Transverse colon (tissue), 4 donors: ENCODE data around the gene NR3C1. TPM values are rescaled to one million over a fixed set of nuclear protein-coding genes. Genes with fewer than 3 reads are reported as not detected.

Experiments used
- DNase-seq: peaks from one replicate; pipeline ENCODE4 v3.0.0-alpha.2; 2019
- H3K27ac ChIP-seq, 4 donors: fragments of 200-600 bp; sonication (generic); 2 replicates each; pipeline ENCODE4 v1.5.1; 2016 to 2018; ENCODE audit warnings: inconsistent platforms in 4 of 4
- H3K27me3 ChIP-seq: fragments of 200-600 bp; sonication (generic); 2 replicates; pipeline ENCODE4 v1.5.1; 2017; ENCODE audit warnings: inconsistent platforms
- H3K36me3 ChIP-seq, 4 donors: fragments of 200-600 bp; sonication (generic); 2 replicates each; pipeline ENCODE4 v1.5.1; 2017 to 2019; ENCODE audit warnings: inconsistent platforms in 4 of 4
- H3K4me1 ChIP-seq, 4 donors: fragments of 200-600 bp; sonication (generic); 2 replicates each; pipeline ENCODE4 v1.5.1; 2017 to 2020; ENCODE audit warnings: inconsistent platforms in 4 of 4
- H3K4me3 ChIP-seq, 4 donors: fragments of 200-600 bp; sonication (generic); 1 replicate in 1 of 4; 2 replicates in 3 of 4; pipeline versions ENCODE4 v1.5.1 to v1.6.1; 2017 to 2019; ENCODE audit warnings: inconsistent platforms in 4 of 4
- H3K9me3 ChIP-seq, 2 donors: fragments of 200-600 bp; sonication (generic); 2 replicates each; pipeline ENCODE4 v1.5.1; 2017 to 2019; ENCODE audit warnings: inconsistent platforms in 2 of 2
- EP300 ChIP-seq: sonication (generic); formaldehyde crosslinking; IDR thresholded peaks from one replicate; pipeline ENCODE4 v1.6.1; 2017; ENCODE audit warnings: antibody characterized with exemption, low read depth
- POLR2A ChIP-seq: fragments of 450-650 bp; IDR thresholded peaks from one replicate; pipeline ENCODE4 v1.6.1; 2016; ENCODE audit warnings: antibody characterized with exemption, mild to moderate bottlenecking, moderate library complexity
- POLR2AphosphoS5 ChIP-seq, 3 donors: sonication (generic); formaldehyde crosslinking; IDR thresholded peaks; one replicate each; pipeline ENCODE4 v1.6.1; 2016; ENCODE audit warnings: antibody characterized with exemption in 3 of 3
- WGBS, 2 donors: methylation state at CpG; one replicate each; pipeline ENCODE4 v1.1.5; 2018; ENCODE audit warnings: low coverage in 1 of 2; 5-methylcytosine and 5-hydroxymethylcytosine counted together
- in situ Hi-C, 4 donors: fragments of 200-750 bp; cut with MboI; loops; one replicate each; pipeline versions ENCODE4 v1.15.0 to v1.15.1; 2017; ENCODE audit warnings: low sequenced_read_pairs in 3 of 4, low pct_ligation_motif_present in 1 of 4, low pct_unique_long_range_greater_than_20kb in 1 of 4
- intact Hi-C: fragments of 100-400 bp; cut with DNase I; formaldehyde crosslinking; loops from one replicate; pipeline ENCODE4 v1.15.1; 2023; ENCODE audit warnings: low total_unique reads
- total RNA-seq, 4 donors: library from RNA; depleted of rRNA; stranded (reverse); fragments of >200 nt; gene quantifications; one replicate each; pipeline ENCODE4 v1.1.0, GENCODE V29; 2016
- TF ChIP-seq, protein P1 (sequence below), 5 experiments: fragments of 200-600 bp in 3 of 5; fragments of 450-650 bp in 2 of 5; sonication (generic) in 3 of 5; IDR thresholded peaks; 1 replicate in 2 of 5; 2 replicates in 3 of 5; pipeline ENCODE4 v1.5.1; 2016 to 2017; ENCODE audit warnings: antibody characterized with exemption in 5 of 5, inconsistent platforms in 3 of 5, mild to moderate bottlenecking in 2 of 5, moderate library complexity in 1 of 5

The NR3C1 gene
- total RNA-seq, 4 donors from 2014 or later, result 8.4 to 37.7 (median 30.3) TPM

- in situ Hi-C loops, result loop anchor here in 1 of 4 donors (25.0 kb wide), 1 partner anchor 383 kb away; the partner anchor contains the start of gene HMHB1
- WGBS, 2 donors, result 80 to 96% methylated on average over 2 of the region's 2 CpGs
- TF ChIP-seq EP300 (no peak), POLR2AphosphoS5 (IDR thresholded peaks at IDR 0.05) (no peak), POLR2A (no peak)
- TF ChIP-seq, protein P1, sequence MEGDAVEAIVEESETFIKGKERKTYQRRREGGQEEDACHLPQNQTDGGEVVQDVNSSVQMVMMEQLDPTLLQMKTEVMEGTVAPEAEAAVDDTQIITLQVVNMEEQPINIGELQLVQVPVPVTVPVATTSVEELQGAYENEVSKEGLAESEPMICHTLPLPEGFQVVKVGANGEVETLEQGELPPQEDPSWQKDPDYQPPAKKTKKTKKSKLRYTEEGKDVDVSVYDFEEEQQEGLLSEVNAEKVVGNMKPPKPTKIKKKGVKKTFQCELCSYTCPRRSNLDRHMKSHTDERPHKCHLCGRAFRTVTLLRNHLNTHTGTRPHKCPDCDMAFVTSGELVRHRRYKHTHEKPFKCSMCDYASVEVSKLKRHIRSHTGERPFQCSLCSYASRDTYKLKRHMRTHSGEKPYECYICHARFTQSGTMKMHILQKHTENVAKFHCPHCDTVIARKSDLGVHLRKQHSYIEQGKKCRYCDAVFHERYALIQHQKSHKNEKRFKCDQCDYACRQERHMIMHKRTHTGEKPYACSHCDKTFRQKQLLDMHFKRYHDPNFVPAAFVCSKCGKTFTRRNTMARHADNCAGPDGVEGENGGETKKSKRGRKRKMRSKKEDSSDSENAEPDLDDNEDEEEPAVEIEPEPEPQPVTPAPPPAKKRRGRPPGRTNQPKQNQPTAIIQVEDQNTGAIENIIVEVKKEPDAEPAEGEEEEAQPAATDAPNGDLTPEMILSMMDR (IDR thresholded peaks at IDR 0.05), result no peak
- Histone ChIP-seq H3K4me1 (no peaks in the 10 kb centered on the region), H3K27me3 (peaks cover 9% of the 10 kb centered on the region), H3K4me3 (no peak overlapping the region), H3K36me3 (no peaks in the 10 kb centered on the region), H3K27ac (no peak overlapping the region), H3K9me3 (no peaks in the 10 kb centered on the region)
- intact Hi-C loops, result no loop called here
- DNase-seq, result no peak
These were observed 25.4 kb upstream of the NR3C1 start for GRCh38 chr5:143428738-143429420.

- intact Hi-C loops, result no loop called here
- no peak overlapping the region for H3K27ac ChIP-seq
- H3K4me1 ChIP-seq, result no peaks in the 10 kb centered on the region
- H3K4me3 ChIP-seq, result no peak overlapping the region
- DNase-seq, result no peak
- H3K36me3 ChIP-seq, result no peaks in the 10 kb centered on the region
- TF ChIP-seq EP300, result no peak
- TF ChIP-seq, protein P1 (IDR thresholded peaks at IDR 0.05), result no peak
- no peak for TF ChIP-seq POLR2AphosphoS5 (IDR thresholded peaks at IDR 0.05)
- no peak for TF ChIP-seq POLR2A
- 89 to 97% methylated on average over 1 of the region's 1 CpG for WGBS, 2 donors
- in situ Hi-C loops, result loop anchor here in 1 of 4 donors (25.0 kb wide), 1 partner anchor 384 kb away; the partner anchor contains the start of gene HMHB1
- peaks cover 9% of the 10 kb centered on the region for H3K27me3 ChIP-seq
- no peaks in the 10 kb centered on the region for H3K9me3 ChIP-seq
These were observed 24.7 kb upstream of the NR3C1 start for GRCh38 chr5:143428155-143428554.

GRCh38 chr5:143427122-143427735, 23.7 kb upstream of the NR3C1 start:
- Histone ChIP-seq H3K4me1 (no peaks in the 10 kb centered on the region), H3K4me3 (no peak overlapping the region), H3K36me3 (no peaks in the 10 kb centered on the region), H3K9me3 (no peaks in the 10 kb centered on the region), H3K27me3 (peaks cover 15% of the 10 kb centered on the region), H3K27ac (no peak overlapping the region)
- DNase-seq, result no peak
- intact Hi-C loops (no loop called here), in situ Hi-C loops (loop anchor here in 1 of 4 donors (25.0 kb wide), 1 partner anchor 385 kb away; the partner anchor contains the start of gene HMHB1)
- WGBS, 2 donors, result 82% methylated on average over 3 of the region's 3 CpGs
- TF ChIP-seq POLR2AphosphoS5 (IDR thresholded peaks at IDR 0.05) (no peak), POLR2A (no peak), EP300 (no peak)
- TF ChIP-seq, protein P1 (IDR thresholded peaks at IDR 0.05), result no peak

GRCh38 chr5:143426437-143426991, 23.0 kb upstream of the NR3C1 start:
- intact Hi-C loops, result no loop called here
- TF ChIP-seq EP300 (no peak), POLR2AphosphoS5 (IDR thresholded peaks at IDR 0.05) (no peak), POLR2A (no peak)
- TF ChIP-seq, protein P1 (IDR thresholded peaks at IDR 0.05), result no peak

More at GRCh38 chr5:143426437-143426991, 23.0 kb upstream of the NR3C1 start:
- peaks cover 19% of the 10 kb centered on the region for H3K27me3 ChIP-seq
- H3K4me1 ChIP-seq, result no peaks in the 10 kb centered on the region
- no peak for DNase-seq
- H3K4me3 ChIP-seq, result no peak overlapping the region
- H3K36me3 ChIP-seq, result no peaks in the 10 kb centered on the region
- in situ Hi-C loops, result loop anchor here in 1 of 4 donors (25.0 kb wide), 1 partner anchor 386 kb away; the partner anchor contains the start of gene HMHB1
- no peaks in the 10 kb centered on the region for H3K9me3 ChIP-seq
- WGBS, 2 donors, result 79 to 85% methylated on average over 9 of the region's 9 CpGs
- no peak overlapping the region for H3K27ac ChIP-seq
